M059J (cell line): ENCODE results near the gene RNF123. TPM values are rescaled to one million over a fixed set of nuclear protein-coding genes. Genes with fewer than 3 reads are reported as not detected.

Source experiments
- DNase-seq: peaks from one replicate; pipeline ENCODE4 v3.0.0-alpha.2; 2012; ENCODE audit warnings: low read depth
- total RNA-seq: library from RNA; depleted of rRNA; stranded (reverse); fragments of >200 nt; shearing (Covaris generic); gene quantifications from 2 replicates; pipeline ENCODE4 v1.2.3, GENCODE V29; 2014

RNF123 gene
- total RNA-seq, 1 experiment from 2014 or later: 13.7 TPM

- DNase-seq: no peak
These were observed 30.6 kb upstream of the RNF123 start for GRCh38 chr3:49658711-49659110.

- DNase-seq: no peak
These were observed 29.6 kb upstream of the RNF123 start for GRCh38 chr3:49659756-49660155.

- peak; percentile 47 for DNase-seq
These were observed 28.1 kb upstream of the RNF123 start for GRCh38 chr3:49661281-49661680.

GRCh38 chr3:49662021-49662420 lies 27.3 kb upstream of the RNF123 start:
- DNase-seq: no peak

GRCh38 chr3:49662720-49663413 lies 26.5 kb upstream of the RNF123 start:
- DNase-seq: no peak

- no peak for DNase-seq
These were observed 25.5 kb upstream of the RNF123 start for GRCh38 chr3:49663831-49664230.

- DNase-seq: no peak
These were observed 25.1 kb upstream of the RNF123 start for GRCh38 chr3:49664300-49664699.

GRCh38 chr3:49665822-49666519 lies 23.4 kb upstream of the RNF123 start:
- no peak for DNase-seq

GRCh38 chr3:49666592-49666991 lies 22.8 kb upstream of the RNF123 start:
- DNase-seq: no peak

GRCh38 chr3:49667701-49668413 lies 21.5 kb upstream of the RNF123 start:
- DNase-seq: no peak

- DNase-seq: peak; percentile 29
These were observed 21.0 kb upstream of the RNF123 start for GRCh38 chr3:49668414-49668797.

GRCh38 chr3:49668861-49669260 lies 20.5 kb upstream of the RNF123 start:
- DNase-seq: peak; percentile 69

GRCh38 chr3:49669352-49669751 lies 20.0 kb upstream of the RNF123 start:
- DNase-seq: no peak

- DNase-seq: no peak
These were observed 18.4 kb upstream of the RNF123 start for GRCh38 chr3:49670940-49671290.

GRCh38 chr3:49671291-49672288 lies 17.8 kb upstream of the RNF123 start:
- peak; percentile 52 for DNase-seq

GRCh38 chr3:49673121-49673714 lies 16.1 kb upstream of the RNF123 start:
- DNase-seq: peak; percentile 13

GRCh38 chr3:49673715-49674496 lies 15.5 kb upstream of the RNF123 start, which contains the start of gene APEH:
APEH (plus strand) TSS chr3:49674351; CDS start chr3:49674402, 51 bp downstream.
- peak; percentile 97 for DNase-seq

- DNase-seq: no peak
These were observed 14.8 kb upstream of the RNF123 start for GRCh38 chr3:49674497-49674983.

GRCh38 chr3:49675912-49676311 lies 13.4 kb upstream of the RNF123 start:
- no peak for DNase-seq
